ENCODE results near the gene ZNF497.
A peak's percentile ranks its signal among the peaks of the same experiment; 100 is the strongest.

The ZNF497 gene

DNA sequence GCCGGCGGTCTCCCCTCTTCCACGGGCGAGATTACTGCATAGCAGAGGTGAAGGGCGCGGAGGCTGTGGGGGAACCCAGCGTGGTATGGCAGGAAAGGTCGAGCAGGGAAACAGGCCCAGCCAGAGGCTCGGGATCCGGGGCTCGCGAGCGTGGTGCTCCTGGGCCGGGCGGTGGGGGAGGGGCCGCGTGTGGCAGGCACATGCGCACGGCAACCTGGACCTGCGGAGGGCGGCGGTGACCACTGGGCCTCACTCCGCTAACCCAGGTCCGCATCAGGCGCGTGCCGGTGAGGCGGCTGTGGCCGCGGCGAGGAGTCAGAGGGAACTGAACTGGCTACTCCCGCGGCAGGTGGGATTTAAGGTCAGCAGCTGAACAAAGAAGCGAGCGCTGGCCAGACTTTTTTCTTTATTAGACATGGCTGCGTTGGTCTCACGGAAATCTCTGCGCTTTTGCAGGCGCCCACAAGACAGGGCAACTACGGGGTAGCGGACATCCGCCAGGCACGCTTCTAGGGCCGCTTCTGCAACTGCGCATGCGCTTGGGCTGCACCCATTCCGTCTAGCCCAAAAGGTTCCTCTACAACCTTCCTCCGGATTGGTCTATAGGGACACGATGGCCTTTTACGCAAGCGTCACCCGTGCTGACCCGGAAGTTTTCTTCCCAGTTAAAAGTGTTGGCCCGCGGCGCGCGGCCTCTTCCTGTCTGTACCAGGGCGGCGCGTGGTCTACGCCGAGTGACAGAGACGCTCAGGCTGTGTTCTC, 24.2 kb upstream of the ZNF497 start, which contains the start of gene RPS5:
Gene RPS5, plus strand, starts transcription at position 694 of the 762 bp plus-strand sequence. CDS start 869 bp downstream, outside the sequence.
- TF ChIP-seq, protein P1, sequence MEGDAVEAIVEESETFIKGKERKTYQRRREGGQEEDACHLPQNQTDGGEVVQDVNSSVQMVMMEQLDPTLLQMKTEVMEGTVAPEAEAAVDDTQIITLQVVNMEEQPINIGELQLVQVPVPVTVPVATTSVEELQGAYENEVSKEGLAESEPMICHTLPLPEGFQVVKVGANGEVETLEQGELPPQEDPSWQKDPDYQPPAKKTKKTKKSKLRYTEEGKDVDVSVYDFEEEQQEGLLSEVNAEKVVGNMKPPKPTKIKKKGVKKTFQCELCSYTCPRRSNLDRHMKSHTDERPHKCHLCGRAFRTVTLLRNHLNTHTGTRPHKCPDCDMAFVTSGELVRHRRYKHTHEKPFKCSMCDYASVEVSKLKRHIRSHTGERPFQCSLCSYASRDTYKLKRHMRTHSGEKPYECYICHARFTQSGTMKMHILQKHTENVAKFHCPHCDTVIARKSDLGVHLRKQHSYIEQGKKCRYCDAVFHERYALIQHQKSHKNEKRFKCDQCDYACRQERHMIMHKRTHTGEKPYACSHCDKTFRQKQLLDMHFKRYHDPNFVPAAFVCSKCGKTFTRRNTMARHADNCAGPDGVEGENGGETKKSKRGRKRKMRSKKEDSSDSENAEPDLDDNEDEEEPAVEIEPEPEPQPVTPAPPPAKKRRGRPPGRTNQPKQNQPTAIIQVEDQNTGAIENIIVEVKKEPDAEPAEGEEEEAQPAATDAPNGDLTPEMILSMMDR (IDR thresholded peaks at IDR 0.05; ENCODE audit: low read depth, low read length): no peak
- Histone ChIP-seq H3K27me3 (no peaks in the 10 kb centered on the region), H3K36me3 (peaks cover 45% of the 10 kb centered on the region), H3K4me3 (ENCODE audit: low read depth, low read length) (peak within 1 kb of the TSS; percentile 100), H3K4me1 (peaks cover 7% of the 10 kb centered on the region), H3K9me3 (no peaks in the 10 kb centered on the region)
- peak; percentile 96 for DNase-seq

DNA sequence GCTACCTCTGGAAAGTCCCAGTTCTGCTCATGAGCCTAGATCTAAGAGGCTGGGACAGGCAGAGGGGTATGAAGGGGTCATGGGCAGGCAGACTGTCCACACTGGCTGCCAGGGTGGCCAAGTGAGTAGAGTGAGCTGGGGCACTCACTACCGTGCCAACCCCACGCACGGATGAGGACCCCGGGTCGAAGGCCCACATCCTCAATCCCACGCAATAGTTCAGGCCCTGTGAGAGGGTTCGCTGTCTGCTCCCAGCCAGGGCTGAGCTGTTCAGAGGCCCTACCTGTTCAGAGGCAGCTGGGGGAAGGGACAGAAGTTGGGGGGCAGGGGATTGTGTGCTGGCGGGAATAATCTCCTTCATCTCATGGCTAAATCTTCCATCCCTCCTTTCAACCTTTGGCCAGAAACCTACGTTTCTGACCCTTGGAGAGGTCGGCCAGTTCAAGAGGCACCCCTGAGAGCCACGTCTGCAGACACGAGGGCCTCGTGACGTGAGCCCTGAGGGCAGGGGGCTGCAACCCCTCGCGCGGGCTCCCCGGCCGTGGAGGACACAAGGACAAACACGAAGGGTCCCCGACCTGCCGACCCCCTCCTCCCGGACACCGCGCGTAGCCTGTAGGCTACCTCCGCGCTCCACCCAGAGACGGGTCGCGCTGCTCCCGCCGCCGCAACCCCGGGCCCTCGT, 23.5 kb upstream of the ZNF497 start:
- no peaks in the 10 kb centered on the region for H3K27me3 ChIP-seq
- DNase-seq: peak; percentile 28
- H3K36me3 ChIP-seq: peaks cover 37% of the 10 kb centered on the region
- TF ChIP-seq, protein P1 (IDR thresholded peaks at IDR 0.05; ENCODE audit: low read depth, low read length): no peak
- H3K9me3 ChIP-seq: no peaks in the 10 kb centered on the region
- H3K4me1 ChIP-seq: peaks cover 7% of the 10 kb centered on the region
- H3K4me3 ChIP-seq (ENCODE audit: low read depth, low read length): peak overlapping the region; percentile 100

DNA sequence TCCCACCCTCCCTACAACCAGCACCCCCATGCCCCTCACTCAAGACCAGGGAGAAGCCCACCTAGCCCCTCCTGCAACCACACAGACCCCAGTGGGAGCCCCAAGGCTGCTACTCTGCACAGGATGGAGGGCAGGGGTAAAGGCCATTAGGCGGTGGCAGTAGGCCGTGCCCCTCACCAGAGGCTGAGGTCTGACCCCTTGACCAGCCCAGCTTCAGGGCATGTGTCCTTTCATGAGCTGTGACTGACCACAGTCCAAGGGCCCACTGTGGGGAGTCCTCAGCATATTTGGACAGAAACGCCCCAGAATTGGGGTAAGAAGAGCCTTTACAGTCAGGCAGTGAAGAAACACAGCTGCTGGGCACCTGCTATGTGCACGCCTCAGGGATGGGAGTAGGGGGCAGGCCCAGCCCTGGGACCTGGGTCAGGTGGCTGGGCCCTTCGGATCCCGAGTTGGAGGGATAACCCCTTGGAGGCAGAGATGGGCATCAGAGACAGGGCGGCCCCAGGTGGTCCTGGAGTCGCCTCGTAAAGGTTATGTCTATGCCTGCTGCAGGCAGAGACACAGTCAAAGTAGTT, 22.9 kb upstream of the ZNF497 start:
- H3K4me1 ChIP-seq: peaks cover 7% of the 10 kb centered on the region
- peaks cover 31% of the 10 kb centered on the region for H3K36me3 ChIP-seq
- no peaks in the 10 kb centered on the region for H3K27me3 ChIP-seq
- H3K9me3 ChIP-seq: no peaks in the 10 kb centered on the region
- TF ChIP-seq, protein P1 (IDR thresholded peaks at IDR 0.05; ENCODE audit: low read depth, low read length): no peak
- peak overlapping the region; percentile 100 for H3K4me3 ChIP-seq (ENCODE audit: low read depth, low read length)
- no peak for DNase-seq

DNA sequence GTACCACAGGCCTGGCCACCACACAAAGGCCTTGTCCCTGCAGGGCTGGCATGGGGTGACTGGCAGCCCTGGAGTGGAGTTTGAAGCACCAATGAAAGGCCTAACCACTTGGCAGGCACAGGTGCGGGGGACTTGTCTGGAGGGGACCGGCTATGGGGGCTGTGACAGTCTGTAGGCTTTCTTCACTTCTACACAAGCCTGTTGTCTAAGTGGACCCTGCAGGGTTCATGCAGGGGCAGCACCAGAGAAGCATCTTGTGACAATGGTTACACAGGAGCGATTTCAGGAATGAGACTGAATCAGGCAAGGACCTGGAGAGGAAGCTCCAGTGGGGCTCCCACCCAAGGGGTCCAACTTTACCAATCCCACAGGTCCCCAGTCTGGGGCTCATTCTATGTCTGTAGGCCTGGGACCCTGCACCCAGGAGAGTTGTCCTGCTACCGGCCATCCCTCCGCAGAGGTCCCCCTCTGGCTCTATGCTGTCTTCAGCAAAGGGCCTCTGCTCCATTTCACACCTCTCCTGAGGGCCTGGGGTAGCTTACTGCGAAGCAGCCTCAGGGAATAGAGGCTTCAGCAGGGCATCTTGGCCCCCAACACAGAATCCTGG, 20.5 kb upstream of the ZNF497 start:
- TF ChIP-seq, protein P1 (IDR thresholded peaks at IDR 0.05; ENCODE audit: low read depth, low read length): no peak
- Histone ChIP-seq H3K4me3 (ENCODE audit: low read depth, low read length) (no peak overlapping the region), H3K36me3 (peaks cover 8% of the 10 kb centered on the region), H3K4me1 (peaks cover 7% of the 10 kb centered on the region), H3K27me3 (no peaks in the 10 kb centered on the region), H3K9me3 (no peaks in the 10 kb centered on the region)
- no peak for DNase-seq

DNA sequence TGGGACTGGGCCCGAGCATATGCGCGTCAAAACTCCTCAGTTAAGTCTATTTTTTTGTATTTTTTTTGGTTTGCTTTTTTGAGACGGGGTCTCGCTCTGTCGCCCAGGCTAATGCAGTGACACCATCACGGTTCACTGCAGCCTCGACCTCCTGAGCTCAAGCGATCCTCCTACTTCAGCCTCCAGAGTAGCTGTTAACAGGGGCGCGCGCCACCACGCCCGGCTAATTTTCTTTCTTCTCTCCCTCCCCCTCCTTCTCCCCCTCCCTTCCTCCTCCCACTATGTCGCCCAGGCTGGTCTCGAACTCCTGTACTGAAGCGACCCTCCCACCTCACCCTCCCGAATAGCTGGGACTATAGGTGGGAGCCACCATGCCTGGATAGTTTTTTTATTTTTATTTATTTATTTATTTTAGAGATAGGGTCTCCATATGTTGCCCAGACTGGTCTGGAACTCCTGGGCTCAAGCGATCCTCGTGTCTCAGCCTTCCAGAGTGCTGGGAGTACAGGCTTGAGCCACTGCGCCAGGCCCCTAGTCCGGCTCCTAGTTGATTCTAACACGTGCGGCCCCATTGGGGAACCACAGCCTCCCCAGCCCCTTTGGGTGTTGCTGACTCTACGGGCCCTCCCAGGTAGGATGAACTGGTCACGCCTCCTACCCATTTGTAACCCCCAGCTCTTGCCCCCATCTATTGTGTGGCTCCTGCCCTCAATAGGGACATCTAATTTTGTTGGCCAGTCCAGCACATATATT, 19.1 kb upstream of the ZNF497 start:
- peaks cover 7% of the 10 kb centered on the region for H3K4me1 ChIP-seq
- H3K36me3 ChIP-seq: no peaks in the 10 kb centered on the region
- no peaks in the 10 kb centered on the region for H3K9me3 ChIP-seq
- H3K4me3 ChIP-seq (ENCODE audit: low read depth, low read length): peak overlapping the region; percentile 81
- TF ChIP-seq, protein P1 (IDR thresholded peaks at IDR 0.05; ENCODE audit: low read depth, low read length): no peak
- no peaks in the 10 kb centered on the region for H3K27me3 ChIP-seq
- no peak for DNase-seq

All from BE2C (cell line).